Renal cortex interstitium (tissue), 11 donors: ENCODE data around the gene SOX10. TPM values are rescaled to one million over a fixed set of nuclear protein-coding genes. Genes with fewer than 3 reads are reported as not detected.
"Not testable (repeated sequence)": the region's sequence is repeated elsewhere in the genome, so short reads cannot be mapped to it uniquely, and the experiment has no call there.

Experiments
- DNase-seq, 11 donors: peaks; one replicate each; pipeline ENCODE4 v3.0.0-alpha.2; 2013; ENCODE audit warnings: low read depth in 9 of 11, low spot score in 4 of 11; ENCODE audit errors: extremely low read depth in 1 of 11
- polyA plus RNA-seq, 3 donors: library from polyadenylated mRNA; unstranded; fragments of 120-200 nt; gene quantifications; one replicate each; pipeline ENCODE4 v1.2.1, GENCODE V29; 2013; ENCODE audit not compliant: insufficient read length in 3 of 3

SOX10 gene
- polyA plus RNA-seq, 3 donors = 0.70 to 1.3 (median 0.79) TPM

DNA sequence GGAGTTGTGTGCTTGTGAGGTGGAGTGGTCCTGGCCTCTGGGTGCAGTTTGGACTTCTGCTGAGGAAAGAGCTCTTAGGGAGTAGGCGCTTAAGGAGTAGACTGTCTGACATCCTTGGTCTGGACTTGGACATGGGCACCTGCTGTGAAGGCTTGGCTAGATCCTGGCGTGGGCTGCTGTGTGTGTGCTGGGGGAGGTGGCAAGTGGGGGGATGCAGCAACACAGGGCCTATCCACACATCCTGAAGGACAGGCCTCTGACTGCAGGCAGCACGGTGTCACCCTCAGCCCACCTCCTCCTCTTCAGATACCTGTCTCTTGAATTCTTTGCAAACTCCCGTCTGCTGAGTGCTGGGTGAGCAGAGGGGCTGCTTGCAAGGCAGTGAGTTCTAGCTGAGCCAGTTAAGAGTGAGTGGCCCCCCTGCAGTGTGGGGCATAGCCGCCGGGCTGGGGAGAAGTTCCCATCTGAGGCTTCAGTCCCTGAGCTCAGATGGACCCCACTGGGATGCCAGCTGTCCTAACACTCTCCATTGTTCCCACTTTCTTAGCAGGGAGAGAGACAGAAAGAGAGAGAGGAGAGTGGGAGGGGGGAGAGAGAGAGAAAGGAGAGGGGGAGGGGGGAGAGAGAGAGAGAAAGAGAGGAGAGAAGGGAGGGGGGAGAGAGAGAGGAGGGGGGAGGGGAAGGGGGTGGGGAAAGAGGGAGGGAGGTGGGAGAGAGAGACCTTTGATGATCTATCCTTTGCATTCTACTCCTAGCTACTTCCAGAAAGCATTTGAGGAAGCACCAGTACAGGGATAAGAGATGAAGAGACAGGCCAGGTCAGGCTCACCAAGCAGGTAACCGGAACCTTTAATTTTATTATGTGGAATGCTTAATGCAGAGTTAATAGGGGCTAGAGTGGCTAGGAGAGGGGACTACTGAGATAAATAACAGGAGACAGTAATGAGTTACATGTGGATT lies 12.6 kb downstream of the SOX10 start:
- no peak for DNase-seq

DNA sequence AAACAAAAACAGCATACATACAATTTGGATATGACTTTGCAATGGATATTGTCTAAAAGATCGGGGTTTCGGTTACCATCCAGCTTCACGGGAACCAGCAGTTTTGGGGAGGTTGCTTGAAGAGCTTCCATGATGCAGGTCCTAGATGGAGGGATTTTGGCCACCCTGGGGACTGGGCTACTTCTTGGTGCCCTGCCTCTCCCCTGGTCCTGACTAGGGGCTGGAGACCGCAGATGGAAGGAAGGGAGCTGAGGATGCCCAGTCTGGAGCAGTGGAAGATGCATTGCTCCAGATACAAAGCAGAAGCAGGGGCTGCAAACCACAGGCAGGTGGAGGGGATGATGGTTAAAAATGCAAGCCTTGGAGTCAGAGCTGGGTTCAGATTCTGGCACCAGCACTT lies 13.5 kb downstream of the SOX10 start:
- no peak for DNase-seq

DNA sequence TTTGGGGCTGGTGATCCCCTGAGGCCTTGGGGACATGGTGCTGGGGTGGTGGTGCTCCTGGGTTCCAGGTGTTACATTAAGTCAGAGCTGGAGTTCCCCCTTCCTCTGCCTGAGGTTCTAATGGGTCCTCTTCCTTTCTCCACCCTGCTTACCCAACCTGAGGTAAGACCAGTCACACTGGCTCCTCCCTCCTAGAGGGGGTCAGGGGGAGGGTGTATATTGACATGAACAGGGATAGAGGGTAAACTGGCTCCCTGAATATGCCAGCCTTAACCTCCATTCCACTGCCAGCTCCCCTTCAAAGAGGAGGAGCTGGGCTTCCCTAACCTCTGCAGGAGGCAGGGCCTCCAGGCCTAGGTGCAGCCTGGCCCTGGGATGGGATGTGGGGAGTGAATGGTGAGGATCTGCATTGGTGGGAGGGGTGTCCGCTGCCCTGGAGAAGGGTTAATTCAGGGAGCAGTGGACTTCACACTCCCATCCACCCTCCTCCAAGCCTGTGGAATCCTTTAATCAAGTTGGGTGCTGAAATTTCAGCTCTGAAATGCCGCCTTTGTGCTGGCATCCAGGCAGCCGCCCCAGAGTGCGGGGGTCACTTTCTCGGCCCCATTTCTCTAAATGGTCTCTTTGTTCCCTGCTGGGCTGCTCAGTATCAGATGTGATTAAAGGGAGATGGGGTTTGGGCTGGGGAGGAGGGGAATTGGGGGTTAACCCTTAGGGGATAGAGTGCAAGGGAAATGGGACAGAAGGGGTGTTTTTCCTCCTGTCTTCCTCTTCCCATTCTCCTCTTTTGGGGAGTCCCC lies 15.7 kb downstream of the SOX10 start:
- DNase-seq = no peak

DNA sequence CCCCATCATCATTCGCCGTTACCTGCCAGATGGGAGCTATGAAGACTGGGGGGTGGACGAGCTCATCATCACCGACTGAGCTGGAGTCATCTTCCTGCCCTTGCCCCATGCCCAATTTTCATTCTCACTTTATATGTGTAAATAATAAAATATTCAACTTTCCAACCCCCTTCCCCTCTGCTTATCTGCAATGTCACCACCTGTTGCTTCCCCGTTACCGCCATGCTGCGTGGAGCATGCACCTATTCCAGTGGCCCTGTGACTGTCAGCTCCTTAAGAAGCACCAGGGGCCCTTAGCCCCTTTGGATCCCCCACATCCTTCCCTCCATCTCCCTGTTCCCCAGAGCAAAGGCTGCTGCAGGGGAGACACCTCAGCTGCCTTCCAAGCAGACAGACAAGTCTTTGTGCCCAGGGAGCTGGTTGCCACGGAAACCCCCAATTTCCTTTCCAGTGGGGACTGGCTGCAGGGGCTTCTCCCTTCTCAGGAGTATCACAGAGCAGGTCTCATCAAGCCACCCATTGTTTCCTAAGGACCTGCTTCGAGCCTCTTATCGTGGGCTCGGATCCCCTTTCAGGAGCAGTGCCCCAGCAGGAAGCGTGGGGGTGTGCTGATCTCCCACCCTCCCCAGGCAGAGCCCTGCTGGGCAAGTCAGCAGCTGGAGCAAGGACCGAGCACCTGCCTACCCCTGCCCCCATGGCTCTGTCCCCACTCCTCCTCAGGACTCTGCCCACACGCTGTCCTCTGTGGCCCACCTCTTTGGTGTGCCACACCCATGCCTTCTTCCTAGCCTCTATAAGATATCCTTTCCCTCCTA lies 16.5 kb downstream of the SOX10 start:
- no peak for DNase-seq

- DNase-seq = no peak
Observed at GRCh38 chr22:37967147-37967546, 17.2 kb downstream of the SOX10 start.

DNA sequence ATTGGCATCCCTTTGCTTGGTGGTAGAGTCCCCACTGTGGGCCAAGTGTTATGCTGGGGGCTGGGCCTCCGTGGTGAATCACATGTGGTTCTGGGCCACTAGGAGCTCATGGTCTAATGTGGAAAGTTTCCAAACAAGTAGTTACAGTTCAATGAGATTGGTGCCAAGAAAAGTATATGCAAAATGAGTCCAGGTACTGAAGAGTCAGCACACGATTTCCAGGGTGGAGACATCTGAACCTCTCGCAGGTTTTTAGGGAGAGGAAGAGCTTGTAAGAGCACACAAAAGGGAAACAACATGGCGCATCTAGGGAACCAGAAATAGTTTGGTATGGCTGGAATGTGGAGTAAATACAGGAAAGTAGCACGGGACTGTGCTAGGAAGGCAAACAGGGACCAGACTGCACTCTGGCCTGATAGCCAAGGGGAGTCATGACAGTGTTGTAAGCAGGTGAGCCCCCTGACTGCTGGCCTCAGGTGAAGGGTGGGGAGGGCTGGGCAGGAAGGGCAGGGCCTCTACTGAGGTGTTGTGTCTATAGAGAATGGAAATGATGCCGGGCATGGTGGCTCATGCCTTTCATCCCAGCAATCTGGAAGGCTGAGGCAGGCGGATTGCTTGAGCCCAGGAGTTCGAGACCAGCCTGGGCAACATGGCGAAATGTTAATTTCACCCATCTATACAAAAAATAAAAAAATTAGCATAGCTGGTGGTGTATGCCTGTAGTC lies 18.3 kb downstream of the SOX10 start:
- DNase-seq = no peak

DNA sequence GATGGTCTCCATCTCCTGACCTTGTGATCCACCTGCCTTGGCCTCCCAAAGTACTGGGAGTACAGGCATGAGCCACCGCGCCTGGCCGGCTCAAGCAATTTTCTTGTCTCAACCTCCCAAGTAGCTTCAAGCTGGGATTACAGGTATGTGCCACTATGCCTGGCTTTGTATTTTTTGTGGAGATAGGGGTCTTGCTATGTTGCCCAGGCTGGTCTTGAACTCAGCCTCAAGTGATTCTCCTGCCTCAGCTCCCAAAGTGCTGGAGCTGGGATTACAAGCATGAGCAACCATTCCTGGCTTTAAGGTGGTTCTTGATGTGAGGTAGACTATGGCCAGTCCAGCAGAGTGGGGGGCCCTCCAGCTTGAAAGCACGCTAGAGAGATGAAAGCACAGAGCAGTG lies 23.3 kb downstream of the SOX10 start:
- DNase-seq = no peak

DNA sequence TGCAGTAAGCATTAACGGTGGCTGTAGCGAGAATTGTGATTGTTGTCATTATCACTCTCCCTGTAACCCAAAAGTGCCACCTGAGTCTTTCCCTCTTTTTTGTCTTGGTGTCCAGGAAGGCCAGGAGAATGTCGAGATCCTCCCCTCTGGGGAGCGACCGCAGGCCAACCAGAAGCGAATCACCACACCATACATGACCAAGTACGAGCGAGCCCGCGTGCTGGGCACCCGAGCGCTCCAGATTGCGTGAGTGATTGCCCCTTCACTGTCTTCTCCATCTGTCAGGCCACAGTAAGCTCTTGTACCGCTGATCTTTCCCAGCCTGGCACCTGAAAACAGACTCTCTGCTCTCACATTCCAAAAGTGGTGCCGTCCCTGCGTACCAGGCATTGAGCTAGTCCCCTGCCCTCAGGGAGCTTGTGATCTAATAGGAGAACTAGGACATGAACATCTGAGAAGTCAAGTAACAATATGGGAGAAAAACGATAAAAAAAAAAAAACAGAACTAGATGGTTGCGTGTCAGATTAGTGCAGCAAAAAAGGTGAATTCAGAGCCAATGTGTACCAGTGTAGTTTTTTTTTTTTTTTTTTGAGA lies 25.0 kb downstream of the SOX10 start:
- DNase-seq = no peak

GRCh38 chr22:37957232-37957631 lies 27.1 kb downstream of the SOX10 start:
- no peak for DNase-seq

- not testable (repeated sequence) for DNase-seq
Observed at GRCh38 chr22:37955825-37956397, 28.4 kb downstream of the SOX10 start.

DNA sequence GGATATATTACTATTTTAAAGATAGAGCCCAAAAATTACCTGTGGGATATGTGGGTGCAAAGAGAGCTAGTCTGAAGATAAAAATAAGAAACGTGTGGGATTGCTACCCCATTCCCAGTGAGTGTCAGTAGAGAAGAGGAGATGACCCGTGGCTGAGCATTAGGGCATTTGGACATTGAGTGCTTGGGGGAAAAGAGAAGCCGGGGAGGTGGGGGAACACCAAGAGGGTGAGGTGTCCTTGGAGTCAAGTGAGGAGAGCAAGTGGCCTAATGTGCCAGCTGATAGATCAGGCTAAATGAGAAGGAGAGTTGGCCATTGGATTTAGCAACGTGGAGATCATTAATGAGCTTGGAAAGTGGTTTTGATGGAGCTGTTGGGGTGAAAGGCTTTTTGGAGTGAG lies 29.7 kb downstream of the SOX10 start:
- no peak for DNase-seq

DNA sequence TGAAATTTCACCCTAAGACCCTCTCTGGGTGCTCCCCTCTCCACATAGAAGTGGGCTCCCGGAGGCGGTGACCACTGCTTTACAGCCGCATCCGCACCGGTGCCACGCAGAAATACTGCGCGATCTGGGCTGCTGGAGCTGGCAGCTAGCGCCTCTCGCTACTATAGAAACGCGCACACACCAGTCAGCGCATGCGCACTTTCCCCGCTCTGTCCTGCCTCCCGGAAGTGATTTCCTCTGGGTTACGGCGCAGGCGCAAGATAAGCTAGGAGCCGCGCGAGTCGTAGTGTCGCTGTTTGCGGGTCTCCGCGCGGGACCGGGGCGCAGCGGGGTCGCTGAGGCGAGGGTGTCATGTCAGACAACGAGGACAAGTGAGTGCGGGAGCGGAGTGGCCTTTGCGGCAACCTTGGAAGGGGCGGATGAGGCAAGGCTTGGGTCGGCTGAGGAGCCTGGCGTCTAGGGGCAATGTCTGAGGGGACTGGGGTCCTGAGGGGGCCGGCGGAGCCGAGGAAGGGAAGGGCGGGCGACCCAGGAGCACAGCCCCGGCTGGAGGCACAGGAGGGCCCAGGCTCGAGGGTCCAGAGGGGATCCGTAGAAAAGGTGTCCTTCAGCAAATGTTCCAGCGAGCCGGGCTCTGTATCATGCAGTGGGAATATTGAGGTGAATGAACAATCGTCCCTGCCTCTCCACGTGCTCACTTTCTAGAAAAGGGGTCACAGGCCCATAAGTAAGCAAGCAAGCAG lies 30.7 kb downstream of the SOX10 start, which contains the start of the genes C22orf23 and POLR2F:
C22orf23 (minus strand) TSS at position 165 of the 743 bp plus-strand sequence. CDS start 452 bp downstream, outside the sequence.
POLR2F (plus strand) TSS at position 263 of the 743 bp plus-strand sequence; CDS start at position 352, 89 bp downstream.
- peak; percentile 88 to 96 (median 94) for DNase-seq

- DNase-seq = peak in 1 of 11 donors; percentile 14
Observed at GRCh38 chr22:37953062-37953436, 31.3 kb downstream of the SOX10 start.

DNA sequence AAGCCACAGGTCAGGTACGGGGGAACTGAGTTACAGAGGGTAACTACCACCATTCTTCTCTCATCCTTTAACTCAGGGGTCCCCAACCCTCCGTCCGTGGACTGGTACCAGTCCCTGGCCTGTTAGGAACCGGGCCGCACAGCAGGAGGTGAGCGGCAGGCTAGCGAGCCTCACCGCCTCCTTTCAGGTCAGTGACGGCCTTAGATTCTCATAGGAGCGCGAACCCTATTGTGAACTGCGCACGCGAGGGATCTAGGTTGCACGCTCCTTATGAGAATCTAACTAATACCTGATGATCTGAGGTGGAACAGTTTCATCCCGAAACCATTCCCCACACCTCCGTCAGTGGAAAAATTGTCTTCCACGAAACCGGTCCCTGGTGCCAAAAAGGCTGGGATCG lies 31.7 kb downstream of the SOX10 start:
- not testable (repeated sequence) for DNase-seq

DNA sequence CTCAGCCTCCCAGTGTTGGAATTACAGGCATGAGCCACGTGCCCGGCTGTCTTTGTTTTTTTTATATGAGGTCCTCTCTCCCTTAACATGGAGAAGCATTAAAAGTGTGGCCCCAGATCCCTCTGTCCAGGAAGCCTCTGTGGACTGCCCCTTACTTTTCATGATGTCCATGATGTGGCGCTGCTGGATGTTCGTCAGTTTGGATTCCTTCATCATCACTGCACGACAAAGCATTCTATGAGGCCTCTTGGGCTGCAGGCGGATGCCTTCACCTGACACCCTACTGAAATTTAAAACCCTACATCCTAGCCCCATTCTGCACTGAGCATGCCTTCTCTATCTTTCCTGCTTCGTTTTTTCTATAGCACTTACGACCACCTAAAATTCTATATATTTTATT lies 33.0 kb downstream of the SOX10 start:
- peak in 1 of 11 donors; percentile 13 for DNase-seq

DNA sequence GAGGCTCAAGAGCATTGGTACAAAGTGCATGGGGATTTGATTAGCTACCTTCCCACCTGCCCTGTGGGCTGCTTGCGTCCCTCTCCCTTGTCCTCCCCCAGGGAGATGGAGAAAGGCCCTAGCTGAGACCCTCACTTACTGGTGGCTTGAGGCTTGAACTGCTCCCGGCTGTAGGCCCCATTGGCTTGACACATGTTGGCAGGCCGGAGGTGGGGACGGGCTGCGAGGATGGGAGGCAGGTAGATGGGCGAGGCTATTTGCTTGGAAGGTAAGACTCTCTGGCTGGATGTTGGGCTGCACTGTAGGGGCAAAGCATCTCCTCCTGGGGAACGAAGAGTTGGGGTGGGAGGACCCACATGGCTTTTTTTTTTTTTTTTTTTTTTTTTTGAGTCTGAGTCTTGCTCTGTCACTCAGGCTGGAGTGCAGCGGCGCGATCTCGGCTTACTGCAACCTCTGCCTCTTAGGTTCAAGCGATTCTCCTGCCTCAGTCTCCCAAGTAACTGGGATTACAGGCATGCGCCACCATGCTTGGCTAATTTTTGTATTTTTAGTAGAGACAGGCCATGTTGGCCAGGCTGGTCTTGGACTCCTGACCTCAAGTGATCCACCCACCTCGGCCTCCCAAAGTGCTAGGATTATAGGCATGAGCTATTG lies 37.1 kb downstream of the SOX10 start:
- DNase-seq = not testable (repeated sequence)
